ENCODE data around the gene PCSK2.

DNA sequence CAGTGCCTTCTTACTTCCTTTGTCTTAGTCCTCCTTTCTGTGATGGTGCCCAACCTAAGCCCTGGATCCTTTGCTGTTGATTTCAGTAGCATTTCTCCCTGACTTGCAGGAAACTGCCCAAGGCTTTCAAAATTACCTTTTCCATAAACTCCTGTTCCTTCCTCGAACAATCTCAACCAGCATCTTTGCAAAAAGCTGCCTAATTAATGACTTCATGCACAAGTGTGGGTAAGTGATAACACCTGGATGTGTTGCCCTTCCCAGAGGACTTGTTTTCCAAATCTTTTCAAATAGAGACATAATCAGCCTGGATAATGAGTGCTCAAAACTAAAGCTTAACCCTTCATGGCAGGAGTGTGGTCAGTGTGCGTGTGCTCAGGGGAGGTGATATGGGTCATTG is 118.0 kb downstream of the PCSK2 start:
- no peak for TF ChIP-seq EZH2 (IDR thresholded peaks at IDR 0.05; ENCODE audit: low read depth)
- TF ChIP-seq, protein P1, sequence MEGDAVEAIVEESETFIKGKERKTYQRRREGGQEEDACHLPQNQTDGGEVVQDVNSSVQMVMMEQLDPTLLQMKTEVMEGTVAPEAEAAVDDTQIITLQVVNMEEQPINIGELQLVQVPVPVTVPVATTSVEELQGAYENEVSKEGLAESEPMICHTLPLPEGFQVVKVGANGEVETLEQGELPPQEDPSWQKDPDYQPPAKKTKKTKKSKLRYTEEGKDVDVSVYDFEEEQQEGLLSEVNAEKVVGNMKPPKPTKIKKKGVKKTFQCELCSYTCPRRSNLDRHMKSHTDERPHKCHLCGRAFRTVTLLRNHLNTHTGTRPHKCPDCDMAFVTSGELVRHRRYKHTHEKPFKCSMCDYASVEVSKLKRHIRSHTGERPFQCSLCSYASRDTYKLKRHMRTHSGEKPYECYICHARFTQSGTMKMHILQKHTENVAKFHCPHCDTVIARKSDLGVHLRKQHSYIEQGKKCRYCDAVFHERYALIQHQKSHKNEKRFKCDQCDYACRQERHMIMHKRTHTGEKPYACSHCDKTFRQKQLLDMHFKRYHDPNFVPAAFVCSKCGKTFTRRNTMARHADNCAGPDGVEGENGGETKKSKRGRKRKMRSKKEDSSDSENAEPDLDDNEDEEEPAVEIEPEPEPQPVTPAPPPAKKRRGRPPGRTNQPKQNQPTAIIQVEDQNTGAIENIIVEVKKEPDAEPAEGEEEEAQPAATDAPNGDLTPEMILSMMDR (conservative IDR thresholded peaks at IDR 0.05): no peak

Data from PC-9 (cell line).